Measurements from ENCODE around the gene ARMC8. TPM values are rescaled to one million over a fixed set of nuclear protein-coding genes. Genes with fewer than 3 reads are reported as not detected.
"Not testable (repeated sequence)": the region's sequence is repeated elsewhere in the genome, so short reads cannot be mapped to it uniquely, and the experiment has no call there.

The ARMC8 gene
- total RNA-seq, result 10 to 100 TPM; 56.7 to 95.0 (median 73.0) TPM
- 10 to 100 TPM; 13.7 to 21.0 (median 17.4) TPM for polyA plus RNA-seq
- long read RNA-seq, donor 1, partial matches to known transcripts, result 0 of 4 reads
- long read RNA-seq, donor 1, other reads (novel, unspliced or antisense), result 0 of 4 reads
- long read RNA-seq, donor 2, full-length matches to known transcripts, result 4 of 4 reads
- long read RNA-seq, donor 2, partial matches to known transcripts, result 0 of 4 reads
- long read RNA-seq, donor 2, other reads (novel, unspliced or antisense), result 0 of 4 reads

- Histone ChIP-seq H3K4me1 (peaks cover 20 to 60% (median 46%) of the 10 kb centered on the region in 6 donors), H3K4me3 (peak within 1 kb of the TSS; percentile 79 to 96 (median 86)), H3K36me3 (peaks cover 0 to 23% (median 0%) of the 10 kb centered on the region in 6 donors), H3K27ac (peak within 1 kb of the TSS; percentile 73 to 97 (median 94)), H3K27me3 (replicated peaks in 1 of 7) (peaks cover 0 to 26% (median 0%) of the 10 kb centered on the region in 7 donors), H3K9me3 (no peaks in the 10 kb centered on the region)
- TF ChIP-seq POLR2A (IDR thresholded peaks at IDR 0.05) (peak; percentile 3 to 78 (median 41)), POLR2AphosphoS5 (IDR thresholded peaks at IDR 0.05) (peak; percentile 92 to 93 (median 93)), CTCF (IDR thresholded peaks at IDR 0.05 in 8 of 11, conservative IDR thresholded peaks at IDR 0.05 in 3 of 11) (no peak)
- DNase-seq, result peak; percentile 91
- intact Hi-C loops (cut with DNase I; ENCODE audit: low total_unique reads), result no loop called here
- WGBS, 5 donors, result 0 to 1% (median 0%) methylated on average over 26 to 59 of the region's 59 CpGs
These were observed at the start of gene ARMC8 for GRCh38 chr3:138187296-138188012. TSS of gene ARMC8 (plus strand) at chr3:138187301. CDS start at chr3:138187555, 254 bp downstream.

- no peak for TF ChIP-seq POLR2AphosphoS5 (IDR thresholded peaks at IDR 0.05)
- TF ChIP-seq POLR2A (IDR thresholded peaks at IDR 0.05), result no peak
- TF ChIP-seq CTCF (IDR thresholded peaks at IDR 0.05 in 8 of 11, conservative IDR thresholded peaks at IDR 0.05 in 3 of 11), result no peak
- H3K36me3 ChIP-seq, result no peaks in the 10 kb centered on the region
- DNase-seq, result no peak
- H3K4me3 ChIP-seq, result no peak overlapping the region
- H3K9me3 ChIP-seq, result no peaks in the 10 kb centered on the region
- 35 to 71% (median 62%) methylated on average over 2 of the region's 2 CpGs for WGBS, 5 donors
- H3K4me1 ChIP-seq, result peaks cover 0 to 41% (median 25%) of the 10 kb centered on the region in 6 donors
- H3K27me3 ChIP-seq (replicated peaks in 1 of 7), result no peaks in the 10 kb centered on the region
- intact Hi-C loops (cut with DNase I; ENCODE audit: low total_unique reads), result no loop called here
- H3K27ac ChIP-seq, result peak overlapping the region in 5 of 8 donors; percentile 43 to 80 (median 73)
These were observed 49.2 kb upstream of the ARMC8 start for GRCh38 chr3:138137861-138138260.

- Histone ChIP-seq H3K9me3 (no peaks in the 10 kb centered on the region), H3K4me1 (peaks cover 0 to 37% (median 25%) of the 10 kb centered on the region in 6 donors), H3K36me3 (no peaks in the 10 kb centered on the region), H3K27ac (peak overlapping the region in 2 of 8 donors; percentile 17 to 25), H3K4me3 (no peak overlapping the region), H3K27me3 (replicated peaks in 1 of 7) (no peaks in the 10 kb centered on the region)
- DNase-seq, result no peak
- intact Hi-C loops (cut with DNase I; ENCODE audit: low total_unique reads), result no loop called here
- WGBS, 5 donors, result 24 to 79% (median 33%) methylated on average over 2 of the region's 2 CpGs
- TF ChIP-seq POLR2AphosphoS5 (IDR thresholded peaks at IDR 0.05) (no peak), POLR2A (IDR thresholded peaks at IDR 0.05) (no peak), CTCF (IDR thresholded peaks at IDR 0.05 in 8 of 11, conservative IDR thresholded peaks at IDR 0.05 in 3 of 11) (no peak)
These were observed 47.4 kb upstream of the ARMC8 start for GRCh38 chr3:138139691-138140090.

- no peak for DNase-seq
- Histone ChIP-seq H3K36me3 (no peaks in the 10 kb centered on the region), H3K27me3 (replicated peaks in 1 of 7) (no peaks in the 10 kb centered on the region), H3K4me1 (peaks cover 0 to 25% (median 15%) of the 10 kb centered on the region in 6 donors), H3K27ac (no peak overlapping the region), H3K9me3 (no peaks in the 10 kb centered on the region), H3K4me3 (no peak overlapping the region)
- intact Hi-C loops (cut with DNase I; ENCODE audit: low total_unique reads), result no loop called here
- TF ChIP-seq POLR2AphosphoS5 (IDR thresholded peaks at IDR 0.05), result no peak
- TF ChIP-seq POLR2A (IDR thresholded peaks at IDR 0.05), result no peak
- TF ChIP-seq CTCF (IDR thresholded peaks at IDR 0.05 in 8 of 11, conservative IDR thresholded peaks at IDR 0.05 in 3 of 11), result no peak
These were observed 46.2 kb upstream of the ARMC8 start for GRCh38 chr3:138140940-138141339.

- peaks cover 0 to 13% (median 5%) of the 10 kb centered on the region in 6 donors for H3K4me1 ChIP-seq
- H3K4me3 ChIP-seq; H3K27me3 ChIP-seq (replicated peaks in 1 of 7); H3K36me3 ChIP-seq; DNase-seq; H3K27ac ChIP-seq; intact Hi-C loops (cut with DNase I; ENCODE audit: low total_unique reads); H3K9me3 ChIP-seq: not testable (repeated sequence)
- WGBS, 5 donors, result 88 to 96% (median 95%) methylated on average over 3 of the region's 3 CpGs
These were observed 44.9 kb upstream of the ARMC8 start for GRCh38 chr3:138142181-138142580.

Measured in spleen (tissue), 13 donors.